GM19397 (cell line): ENCODE data around the gene PPFIBP2.

Experiments
- ATAC-seq: cut with Tn5 transposase; IDR thresholded peaks from one replicate; pipeline ENCODE4 v1.9.1; 2021; ENCODE audit warnings: mild to moderate bottlenecking, moderate library complexity; ENCODE audit not compliant: unreplicated experiment

The PPFIBP2 gene

DNA sequence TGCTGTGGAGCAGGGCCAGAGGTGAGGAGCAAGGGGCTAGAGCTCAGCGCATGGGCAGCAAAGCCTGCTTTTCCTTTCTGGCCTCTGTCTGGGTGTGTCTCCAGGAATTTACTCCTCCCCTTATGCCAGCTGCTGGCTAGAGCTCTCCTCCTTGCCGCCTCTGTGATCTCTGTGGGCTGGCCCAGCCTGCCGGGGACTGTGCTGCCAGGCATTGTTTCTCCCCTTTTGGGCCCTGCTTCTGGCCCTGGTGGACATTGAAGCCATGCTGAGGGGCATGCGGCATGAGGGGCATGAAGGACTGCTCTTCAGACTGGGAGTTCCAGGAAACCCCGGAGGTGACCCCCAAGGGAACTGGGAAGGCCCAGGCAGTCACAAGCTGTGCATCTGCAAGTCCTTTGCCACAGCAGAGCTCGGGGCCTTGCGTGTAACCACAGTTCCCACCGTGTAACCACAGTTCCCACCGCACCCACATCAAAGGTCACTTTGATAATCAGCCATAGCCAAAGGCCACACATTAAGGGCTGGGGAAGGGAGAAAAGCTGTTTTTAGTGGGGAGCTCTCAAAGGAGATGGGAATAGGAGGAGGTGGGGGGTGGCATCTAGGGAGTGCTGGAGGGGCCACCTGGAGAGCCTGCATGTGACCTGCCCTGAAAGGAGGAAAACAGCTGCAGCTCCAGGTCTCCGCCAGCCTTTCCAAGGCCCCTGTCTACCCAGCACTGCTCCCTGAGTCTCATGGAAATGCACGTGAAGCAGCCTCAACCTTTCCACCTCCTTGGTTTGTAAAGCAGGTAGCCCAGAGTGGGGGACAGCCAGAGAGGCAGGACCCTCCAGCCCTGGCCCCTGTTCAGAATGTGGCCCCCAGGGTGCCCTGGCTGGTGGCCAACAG lies 62.3 kb downstream of the PPFIBP2 start:
- no peak for ATAC-seq

DNA sequence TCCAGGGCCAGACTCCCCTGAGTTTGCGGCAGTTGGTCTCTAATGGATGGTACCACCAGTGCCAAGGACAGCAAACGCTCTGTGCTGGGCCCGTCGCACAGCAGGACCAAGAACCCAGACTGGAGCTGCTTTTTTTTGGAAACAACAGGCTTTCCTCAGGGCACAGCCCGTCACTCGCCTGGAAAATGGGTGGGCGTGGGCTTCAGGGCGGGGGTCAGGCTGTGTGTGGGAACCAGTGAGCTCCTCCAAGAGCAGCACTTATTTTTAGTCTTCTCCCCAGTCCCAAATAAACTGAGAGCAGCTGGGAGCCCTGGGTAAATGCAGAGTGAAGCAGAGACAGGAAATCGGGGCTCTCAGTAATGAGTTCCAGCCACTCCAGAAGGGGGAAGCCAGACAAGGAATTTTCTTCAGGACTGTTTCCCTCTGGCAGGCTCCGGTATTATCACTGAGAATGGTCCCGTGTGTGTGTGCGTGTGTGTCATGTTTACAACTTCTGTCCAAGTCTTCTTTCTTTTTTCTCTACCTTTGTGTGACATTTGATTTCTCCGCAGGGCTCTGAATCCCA lies 63.0 kb downstream of the PPFIBP2 start:
- ATAC-seq = no peak

DNA sequence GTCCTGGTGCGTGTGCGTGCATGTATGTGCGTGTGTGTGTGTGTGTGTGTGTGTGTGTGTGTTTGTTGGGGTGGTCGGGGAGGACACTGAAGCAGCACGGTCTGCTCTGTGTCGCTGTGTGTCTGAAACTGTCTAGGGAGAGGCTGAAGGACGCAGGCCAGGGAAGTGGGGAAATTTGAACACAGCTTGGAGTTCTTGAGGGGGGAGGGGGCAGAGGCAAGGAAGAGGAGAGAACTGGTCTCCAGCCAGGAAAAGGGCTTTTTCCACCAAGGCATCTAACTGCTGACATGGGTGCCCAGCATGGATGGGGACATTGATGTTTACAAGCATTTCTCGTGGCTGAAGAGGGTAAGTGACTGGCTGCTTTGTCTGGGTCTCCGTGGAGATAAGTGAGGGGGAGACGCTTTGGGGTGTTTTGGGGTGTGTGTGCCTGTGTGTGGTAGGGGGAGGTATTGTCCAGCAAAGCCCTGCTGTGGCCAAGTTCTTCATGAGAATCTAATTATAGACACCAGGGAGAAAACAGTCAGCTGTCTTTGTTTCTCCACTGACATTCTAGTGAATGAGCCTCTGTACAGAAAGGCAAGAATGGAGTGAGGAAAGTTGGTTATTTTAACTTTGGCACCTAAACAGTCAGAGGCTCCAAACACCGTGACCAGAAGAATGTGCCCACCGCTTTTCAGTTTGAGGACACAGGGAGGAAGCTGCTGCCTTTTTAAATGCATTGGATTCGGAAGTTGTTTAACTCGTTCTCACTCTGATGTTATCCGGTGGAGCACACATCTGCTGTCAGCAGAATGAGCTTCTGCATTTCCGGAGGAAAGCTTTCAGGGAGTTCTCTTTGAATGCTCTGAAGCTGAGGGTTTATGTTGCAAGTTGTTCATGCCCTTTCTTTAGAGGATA lies 63.7 kb downstream of the PPFIBP2 start:
- ATAC-seq = no peak

DNA sequence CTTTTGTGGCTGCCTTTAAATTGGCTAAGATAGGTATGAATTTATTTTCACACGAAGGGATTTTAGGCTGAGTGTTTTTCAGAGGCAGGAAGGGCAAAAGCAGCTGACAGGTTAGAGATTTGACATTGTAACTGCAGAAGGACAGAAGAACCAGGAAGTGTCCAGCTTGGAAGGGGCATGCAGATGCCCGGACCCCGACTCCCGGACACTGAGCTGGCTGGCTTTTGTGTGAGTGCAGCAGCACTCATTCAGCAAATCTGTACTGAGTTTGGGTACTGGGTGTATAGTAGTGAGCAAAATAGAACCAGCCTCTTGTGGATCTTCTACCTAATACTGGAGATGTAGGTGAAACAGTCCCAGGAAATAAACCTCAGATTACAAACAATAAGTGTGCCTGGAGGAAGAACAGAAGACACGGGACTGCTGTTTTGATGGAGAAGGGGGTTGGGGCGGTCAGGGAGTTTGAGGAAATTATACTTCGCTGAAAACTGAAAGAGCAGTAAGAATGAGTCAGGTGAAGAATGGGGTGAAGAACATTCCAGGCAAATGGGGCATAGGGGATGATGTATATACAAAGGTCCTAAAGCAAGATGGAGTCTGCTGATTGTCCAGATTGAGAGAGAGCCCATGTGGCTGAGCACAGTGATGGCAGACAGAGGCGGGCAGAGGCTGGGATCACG lies 64.6 kb downstream of the PPFIBP2 start:
- no peak for ATAC-seq

DNA sequence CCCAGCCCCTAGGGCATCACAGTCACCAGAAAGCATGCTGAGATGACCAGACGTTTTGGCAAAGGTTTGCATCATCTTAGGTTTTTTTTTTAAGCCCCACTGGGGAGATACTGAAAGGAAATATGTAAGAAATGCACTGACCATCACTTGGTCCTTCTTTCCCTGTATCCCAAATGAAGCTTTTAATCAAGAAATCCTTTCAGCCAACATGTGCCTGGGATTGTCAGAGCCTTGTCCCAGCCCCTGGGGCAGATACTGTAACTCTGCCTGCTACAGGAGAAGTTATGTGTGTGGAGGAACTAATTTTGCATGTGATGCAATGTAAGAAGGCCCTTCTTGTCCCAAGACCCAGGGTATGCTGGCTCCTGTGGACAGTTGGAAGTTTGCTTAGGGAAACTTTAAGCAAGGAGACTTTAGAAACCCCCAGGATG lies 65.6 kb downstream of the PPFIBP2 start:
- ATAC-seq = no peak

DNA sequence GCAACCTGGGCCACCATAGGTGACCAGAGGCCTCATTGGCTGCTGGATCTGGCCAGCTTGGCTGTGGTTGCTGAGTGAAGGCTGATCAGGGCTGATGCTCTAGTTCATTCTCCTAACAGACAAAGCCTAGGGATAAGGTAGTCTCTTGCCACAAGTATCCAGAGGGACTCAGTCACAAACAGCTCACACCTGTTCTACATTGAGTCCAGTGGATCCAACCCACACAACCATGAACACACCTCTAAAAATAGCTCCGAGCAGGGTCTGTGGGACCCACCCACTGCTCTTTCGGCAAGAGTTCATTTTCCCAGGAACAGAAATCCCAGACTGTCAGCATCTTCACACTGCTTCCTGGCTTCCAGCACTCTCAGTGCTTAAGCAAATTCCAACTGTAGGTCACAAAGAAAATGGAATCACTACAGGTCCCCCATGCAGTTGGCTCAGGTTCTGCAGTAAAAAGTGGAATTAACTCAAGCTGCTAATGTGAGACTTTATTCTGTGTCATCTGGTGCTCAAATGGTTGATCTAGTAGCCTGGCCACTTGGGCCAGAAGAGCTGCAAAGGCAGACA lies 67.3 kb downstream of the PPFIBP2 start:
- no peak for ATAC-seq

DNA sequence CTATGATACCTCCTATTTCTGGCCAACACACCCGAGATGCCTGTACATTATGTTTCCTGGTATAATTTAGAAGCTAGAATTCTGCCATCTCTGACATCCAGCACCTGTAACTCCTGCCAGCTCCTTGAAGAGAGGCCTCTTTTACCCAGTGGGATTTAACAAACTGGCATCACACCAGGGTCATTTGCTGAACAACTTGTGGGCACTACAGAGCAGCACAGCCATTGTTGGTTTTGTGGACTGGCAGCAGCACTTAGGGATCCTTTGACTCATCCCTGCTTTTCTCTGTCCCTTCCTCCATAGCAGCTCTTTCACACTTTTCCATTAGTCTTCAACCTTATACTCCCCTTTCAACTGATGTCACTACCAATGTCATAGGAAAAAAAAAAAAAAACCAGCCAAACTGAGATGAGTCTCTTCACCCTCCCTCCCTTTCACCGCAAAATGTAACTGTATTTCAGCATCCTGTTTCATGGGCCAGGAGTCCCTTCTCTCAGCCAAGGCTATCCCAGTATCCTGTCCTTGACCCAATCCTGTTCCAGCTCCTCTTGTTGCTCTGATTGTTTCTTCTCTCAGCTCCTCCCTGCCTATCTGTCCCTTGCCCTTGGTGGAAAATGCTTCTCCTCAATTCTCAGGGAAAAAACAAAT lies 68.7 kb downstream of the PPFIBP2 start:
- ATAC-seq = no peak

DNA sequence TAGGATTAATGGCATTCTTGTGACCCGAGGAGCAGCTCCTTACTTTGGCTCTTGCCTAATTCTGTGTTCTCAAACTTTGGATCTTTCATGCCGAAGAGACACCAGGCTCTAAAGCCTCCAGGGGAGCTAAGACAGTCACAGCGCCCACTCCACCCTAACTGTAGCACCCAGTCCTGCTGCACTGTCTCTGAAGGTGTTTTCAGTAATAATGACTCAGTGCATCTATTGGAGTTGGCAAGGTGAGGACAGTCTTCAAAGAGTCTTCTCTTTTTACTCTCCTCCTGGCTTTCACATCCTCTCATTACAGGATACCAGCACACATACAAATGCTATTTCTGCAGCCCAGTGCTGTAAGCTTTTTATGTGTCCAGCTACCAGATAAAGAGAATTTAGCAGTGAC lies 69.4 kb downstream of the PPFIBP2 start:
- ATAC-seq = no peak

DNA sequence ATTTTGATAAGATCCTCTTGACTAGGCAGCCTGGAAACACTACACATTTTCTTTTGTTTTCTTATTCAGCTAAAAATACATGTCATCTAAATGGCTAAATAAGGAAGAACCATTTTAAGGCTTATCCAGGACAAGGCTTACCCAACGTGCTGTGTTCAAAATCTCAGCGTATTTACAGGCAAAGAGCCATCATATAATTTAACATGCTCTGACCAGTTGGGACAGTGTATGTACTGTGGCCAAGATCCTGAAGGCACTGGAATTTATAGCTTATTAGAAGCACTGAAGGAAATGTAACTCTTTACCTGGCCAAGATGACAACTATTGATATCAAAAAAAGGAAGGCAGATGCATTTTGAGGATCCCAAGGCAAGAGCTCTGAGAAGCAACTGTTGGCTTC lies 71.1 kb downstream of the PPFIBP2 start:
- no peak for ATAC-seq

DNA sequence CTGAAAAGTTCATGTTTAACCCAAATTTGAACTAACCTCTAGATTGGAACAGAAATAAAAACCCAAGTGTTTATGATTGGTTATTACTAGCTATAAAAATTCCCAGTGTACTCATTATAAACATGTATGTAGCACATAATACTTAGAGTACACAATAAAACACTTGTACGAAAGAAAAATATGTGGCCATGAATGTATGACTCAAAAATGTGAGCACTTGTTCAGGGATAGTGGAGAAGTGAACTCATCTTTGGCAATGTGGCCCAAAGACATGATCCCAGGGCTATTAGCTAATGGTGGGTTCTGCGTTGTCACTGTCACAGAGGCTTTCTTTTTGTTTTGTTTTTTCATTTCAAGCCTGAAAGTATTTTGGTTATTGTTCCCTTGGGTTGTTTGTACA lies 72.0 kb downstream of the PPFIBP2 start:
- no peak for ATAC-seq

DNA sequence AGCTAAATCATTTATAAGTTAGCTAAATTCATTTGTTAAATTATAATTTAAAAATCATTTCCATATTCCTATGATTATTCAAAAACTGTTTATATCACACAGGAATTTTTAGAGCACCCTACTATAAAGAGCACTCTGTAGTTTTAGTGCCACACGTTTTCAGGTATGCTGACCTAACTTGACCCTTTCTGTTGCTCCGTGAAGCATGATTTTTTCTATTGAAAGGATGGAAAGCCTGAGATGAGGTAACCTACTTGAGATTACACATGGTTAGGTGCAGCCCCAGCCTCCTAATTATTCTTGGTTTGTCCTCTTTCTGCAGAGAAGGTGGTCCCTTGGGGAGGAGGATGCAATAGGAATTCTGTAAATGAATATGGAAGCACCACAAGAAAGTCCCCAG lies 72.6 kb downstream of the PPFIBP2 start:
- no peak for ATAC-seq

DNA sequence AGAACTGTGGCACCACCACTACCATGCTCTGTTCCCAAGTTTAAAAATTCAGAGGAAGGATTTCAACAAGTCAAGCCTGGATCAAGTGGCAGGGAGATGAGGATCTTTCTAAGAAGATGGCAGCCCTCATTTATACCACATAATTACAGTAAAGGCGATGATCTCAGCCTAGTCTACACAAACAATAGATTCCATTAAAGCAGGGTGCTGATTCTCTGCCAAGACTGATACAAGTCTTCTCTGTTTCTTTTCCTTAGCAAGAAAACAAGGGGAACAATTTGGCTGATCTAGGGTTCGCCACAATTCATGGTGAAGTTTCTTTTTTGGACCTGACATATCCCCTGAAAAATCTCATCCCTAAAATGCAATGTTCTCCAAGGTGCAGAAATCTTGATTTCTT lies 73.9 kb downstream of the PPFIBP2 start:
- ATAC-seq = no peak

DNA sequence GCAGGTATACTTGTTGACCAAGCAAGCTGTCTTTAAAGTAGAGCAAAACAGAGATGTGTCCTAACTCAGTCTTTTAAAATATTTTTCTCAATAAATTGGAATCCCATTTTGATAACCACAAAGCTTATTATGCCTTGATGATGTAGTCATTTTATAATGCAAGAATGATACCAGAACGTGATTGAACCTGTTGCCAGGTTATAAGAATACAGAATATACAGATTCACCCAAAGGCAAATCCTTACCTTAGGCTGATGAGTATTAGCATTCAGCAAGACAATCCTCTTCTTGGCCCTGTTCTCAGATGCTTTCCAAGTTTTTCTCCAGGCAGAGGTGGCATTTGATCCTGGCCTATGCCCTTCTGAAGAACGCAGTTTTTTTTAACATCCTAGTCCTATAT lies 76.1 kb downstream of the PPFIBP2 start:
- no peak for ATAC-seq

DNA sequence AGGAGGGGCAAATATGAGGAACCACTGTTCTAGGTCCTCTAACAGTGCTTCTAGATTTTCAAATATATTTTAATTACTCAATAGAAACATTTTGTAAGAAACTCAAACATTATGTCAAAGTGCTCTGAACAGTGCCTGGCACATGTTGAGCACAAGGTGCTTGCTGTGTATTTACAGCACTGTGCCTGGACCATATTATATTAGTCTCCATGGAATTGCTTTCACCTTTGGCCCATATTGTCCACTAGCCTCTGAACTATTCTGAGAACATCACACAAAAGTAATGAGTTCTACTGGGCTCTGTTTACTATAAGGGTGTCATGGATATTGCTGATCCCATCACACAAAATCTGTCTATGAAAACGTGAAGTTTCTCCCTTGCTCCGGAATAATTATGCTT lies 76.7 kb downstream of the PPFIBP2 start:
- ATAC-seq = no peak

DNA sequence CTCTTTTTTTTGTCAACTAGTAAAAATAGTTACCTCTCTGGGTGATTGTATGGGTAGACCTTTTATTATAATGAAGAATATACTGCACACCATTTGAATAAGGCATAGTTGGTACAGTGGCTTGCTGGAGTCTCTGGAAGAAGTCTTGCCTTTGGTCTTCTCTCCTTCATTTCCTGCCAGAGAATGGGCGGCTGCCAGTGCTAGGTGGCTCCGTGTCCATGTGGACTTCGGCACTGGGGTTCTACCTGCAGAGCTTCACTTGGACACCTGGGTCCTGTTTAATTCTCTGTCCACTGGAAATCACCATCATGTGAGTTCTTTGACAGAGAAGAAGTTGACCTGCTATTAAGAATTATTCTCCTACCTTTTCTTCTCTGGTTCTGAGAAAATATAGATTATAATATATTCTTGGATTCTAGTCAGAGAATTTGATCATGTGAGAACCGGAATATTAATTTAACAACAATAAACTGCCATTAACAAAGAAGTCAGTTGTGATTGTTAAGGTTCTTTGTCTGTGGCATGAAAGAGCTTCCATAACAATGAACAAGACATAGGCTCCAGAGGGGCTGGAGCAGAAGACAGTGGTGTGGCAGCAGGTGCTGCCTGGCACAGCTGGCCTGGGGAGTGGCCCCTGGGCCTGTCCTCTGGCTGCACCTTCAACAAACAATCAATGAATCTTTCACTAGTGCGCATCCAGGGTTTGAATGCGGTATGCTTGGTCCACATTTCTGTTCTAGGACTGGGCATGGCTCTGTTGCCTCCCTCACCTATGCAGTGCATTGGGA lies 77.5 kb downstream of the PPFIBP2 start:
- no peak for ATAC-seq

DNA sequence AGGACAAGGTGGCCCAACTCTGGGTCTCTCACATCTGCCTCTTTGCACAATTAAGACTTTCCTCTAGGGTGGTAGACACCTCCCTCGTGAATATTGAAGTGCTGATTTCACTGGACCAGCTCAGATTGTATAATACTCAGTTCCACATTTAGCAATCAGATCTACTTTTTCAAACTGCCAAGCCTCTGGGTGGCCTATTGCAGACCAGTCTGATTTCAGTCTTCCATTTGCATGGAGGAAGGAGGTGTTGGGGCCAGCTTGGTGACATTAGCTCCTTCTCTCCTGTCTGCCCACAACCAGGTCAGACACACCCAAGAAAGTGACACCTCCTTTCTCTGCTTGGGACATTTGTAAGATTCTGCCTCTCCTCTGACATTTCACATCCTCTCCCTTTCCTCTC lies 78.2 kb downstream of the PPFIBP2 start:
- no peak for ATAC-seq

DNA sequence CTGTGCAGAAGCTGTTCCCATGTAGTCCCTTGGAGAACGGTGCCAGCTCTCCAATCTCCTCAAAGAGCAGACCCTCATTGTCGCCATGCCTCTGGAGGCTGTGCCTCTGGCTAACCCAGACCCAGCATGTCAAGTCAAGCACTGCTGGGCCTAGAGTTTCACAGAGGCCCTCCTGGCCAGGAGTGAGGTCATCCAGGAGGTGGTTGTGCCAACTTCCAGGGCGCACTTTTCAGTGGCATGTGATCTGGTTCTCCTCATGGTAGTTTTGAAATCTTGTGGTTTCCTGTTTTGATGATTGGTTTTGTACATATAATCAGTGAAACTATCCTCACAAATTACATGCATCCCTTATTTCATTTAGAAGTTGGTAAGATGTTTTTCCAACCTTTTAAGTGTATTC lies 78.9 kb downstream of the PPFIBP2 start:
- ATAC-seq = no peak

DNA sequence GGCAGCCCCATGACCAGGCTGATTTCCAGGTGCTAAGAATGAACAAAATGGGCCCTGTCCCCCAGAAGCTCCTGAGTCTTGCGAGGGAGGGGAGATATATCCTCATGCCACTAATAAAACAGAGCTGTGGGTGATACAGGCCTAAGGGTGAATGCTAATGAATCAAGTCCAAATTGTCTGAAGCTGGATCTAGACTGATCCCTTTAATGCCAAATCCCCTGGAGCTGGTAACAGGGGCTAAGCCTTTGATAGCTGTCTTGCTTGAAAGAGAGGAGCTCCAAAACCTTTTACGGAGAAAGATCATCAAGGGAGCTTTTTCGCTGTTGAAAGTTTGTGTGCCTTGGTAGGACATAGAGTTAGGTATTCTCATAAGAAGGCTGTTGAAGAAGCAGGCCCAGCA lies 79.7 kb downstream of the PPFIBP2 start:
- ATAC-seq = no peak
